ENCODE results near the gene INO80B.
A peak's percentile ranks its signal among the peaks of the same experiment; 100 is the strongest.

INO80B gene

GRCh38 chr2:74501335-74502071 is 46.6 kb downstream of the INO80B start:
- DNase-seq (ENCODE audit: low read depth, low spot score): peak; percentile 13

DNA sequence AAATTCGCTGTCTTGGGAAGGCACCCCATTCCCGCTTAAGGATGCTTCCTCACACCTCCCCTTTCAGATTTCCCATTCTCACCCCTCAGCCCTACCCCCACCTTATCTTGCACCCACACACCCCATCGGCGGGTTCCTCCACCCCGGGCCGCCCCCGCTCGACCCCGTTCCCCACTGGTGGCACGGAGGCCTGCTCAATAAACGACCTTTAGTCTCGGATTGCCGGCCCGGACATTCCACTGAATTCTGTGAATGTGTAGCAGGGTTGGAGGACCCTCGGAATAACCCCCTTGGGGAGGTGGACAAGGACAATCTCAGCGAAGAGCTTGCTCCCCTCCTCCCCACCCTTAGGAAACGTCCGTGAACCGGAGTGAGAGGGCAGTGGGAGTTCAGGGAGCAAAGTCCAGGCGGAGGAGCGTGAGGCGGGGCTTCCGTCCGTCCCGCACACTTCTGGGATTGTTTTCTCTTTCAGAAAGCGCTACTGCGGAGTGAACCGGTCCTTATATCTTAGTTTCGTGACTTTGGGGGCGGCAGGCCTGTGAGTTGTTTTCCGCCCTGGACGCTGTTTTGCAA is 47.3 kb downstream of the INO80B start:
- DNase-seq (ENCODE audit: low read depth, low spot score): peak; percentile 8

DNA sequence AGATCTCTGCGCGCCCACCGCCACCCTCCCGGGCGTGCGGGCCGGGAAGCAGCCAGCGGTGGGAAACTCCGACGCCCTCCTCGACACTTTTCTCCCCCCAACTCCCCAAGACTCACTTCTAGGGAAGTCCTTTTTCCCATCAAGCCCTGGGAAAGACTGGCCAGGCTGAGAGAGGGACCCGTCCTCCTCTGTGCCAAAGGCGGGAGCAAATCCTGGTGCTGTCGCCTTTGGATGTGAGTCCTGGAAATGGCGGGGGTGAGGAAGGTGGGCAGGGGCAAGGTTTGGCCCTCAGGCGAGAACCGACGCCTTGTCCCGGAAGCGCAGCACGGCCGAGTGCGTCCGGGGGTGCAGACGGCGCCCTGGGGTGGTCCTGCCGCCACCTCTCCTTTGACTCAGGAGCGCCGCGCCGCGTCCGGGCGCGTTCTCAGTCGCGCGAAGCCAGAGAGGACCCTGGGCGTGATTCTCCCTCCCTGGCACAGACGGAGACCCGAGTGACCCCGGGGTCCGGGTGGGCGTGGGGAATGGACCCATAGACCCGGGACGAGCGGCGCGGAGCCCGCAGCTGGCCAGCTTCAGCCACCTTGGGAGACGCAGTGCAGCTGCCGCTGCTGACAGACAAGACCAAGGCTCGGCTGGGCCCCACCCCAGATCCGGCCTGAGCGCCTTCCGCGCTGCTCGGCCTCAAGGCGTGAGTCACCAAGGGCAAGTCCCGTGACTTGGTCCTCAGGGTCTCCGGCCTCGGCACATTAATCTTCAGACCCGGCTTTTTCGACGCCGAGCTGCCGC is 48.0 kb downstream of the INO80B start:
- peak; percentile 88 for DNase-seq (ENCODE audit: low read depth, low spot score)

GRCh38 chr2:74503506-74504475 is 48.9 kb downstream of the INO80B start:
- DNase-seq (ENCODE audit: low read depth, low spot score): peak; percentile 45

- no peak for DNase-seq (ENCODE audit: low read depth, low spot score)
Observed at GRCh38 chr2:74504591-74504990, 49.7 kb downstream of the INO80B start.

DNA sequence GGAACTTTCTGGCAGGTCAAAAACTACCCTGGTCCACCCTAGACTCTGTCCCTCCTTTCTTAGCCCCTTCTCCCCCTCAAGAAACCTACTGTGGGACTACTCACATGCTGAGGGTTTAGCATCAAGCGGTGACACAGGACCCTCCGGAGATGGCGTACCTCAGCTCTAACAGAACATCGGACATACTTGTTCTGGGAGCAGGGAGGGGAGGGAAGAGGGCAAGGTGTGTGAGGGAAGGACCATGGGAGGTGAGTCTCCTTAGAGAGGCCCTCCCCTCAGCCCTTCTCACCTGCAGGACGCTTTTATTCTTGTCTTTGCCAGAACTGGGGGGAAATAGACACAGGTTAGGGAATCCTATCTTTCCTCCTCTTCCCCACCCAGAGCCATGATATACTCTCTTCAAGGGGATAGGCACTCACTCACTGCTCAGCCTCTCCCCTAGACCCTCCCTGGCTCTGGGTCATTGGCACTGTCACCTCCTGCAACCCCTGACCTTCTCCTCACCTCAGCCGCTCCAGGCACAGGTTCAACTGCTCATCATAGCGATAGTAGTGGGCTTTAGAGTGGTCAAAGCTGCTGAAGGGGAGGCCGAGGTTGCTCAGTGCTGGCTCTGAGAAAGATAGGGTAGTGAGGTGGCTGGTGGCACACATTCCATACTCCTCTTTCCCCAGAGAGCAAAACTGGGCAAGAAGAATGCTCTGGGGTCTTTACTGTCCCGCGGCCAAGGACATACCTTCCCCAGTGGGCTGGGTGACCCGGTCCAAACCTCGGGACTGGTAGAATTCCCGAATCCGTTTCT is 50.8 kb downstream of the INO80B start:
- DNase-seq (ENCODE audit: low read depth, low spot score): no peak

GRCh38 chr2:74507145-74507925 is 52.4 kb downstream of the INO80B start, which contains the start of gene PCGF1:
Gene PCGF1, minus strand, starts transcription at chr2:74507695. Its CDS starts 27 bp downstream, at chr2:74507668.
- DNase-seq (ENCODE audit: low read depth, low spot score): peak; percentile 99

Data from astrocyte of the hippocampus (primary cell).